Measurements from ENCODE around the gene EEA1.

EEA1 gene

DNA sequence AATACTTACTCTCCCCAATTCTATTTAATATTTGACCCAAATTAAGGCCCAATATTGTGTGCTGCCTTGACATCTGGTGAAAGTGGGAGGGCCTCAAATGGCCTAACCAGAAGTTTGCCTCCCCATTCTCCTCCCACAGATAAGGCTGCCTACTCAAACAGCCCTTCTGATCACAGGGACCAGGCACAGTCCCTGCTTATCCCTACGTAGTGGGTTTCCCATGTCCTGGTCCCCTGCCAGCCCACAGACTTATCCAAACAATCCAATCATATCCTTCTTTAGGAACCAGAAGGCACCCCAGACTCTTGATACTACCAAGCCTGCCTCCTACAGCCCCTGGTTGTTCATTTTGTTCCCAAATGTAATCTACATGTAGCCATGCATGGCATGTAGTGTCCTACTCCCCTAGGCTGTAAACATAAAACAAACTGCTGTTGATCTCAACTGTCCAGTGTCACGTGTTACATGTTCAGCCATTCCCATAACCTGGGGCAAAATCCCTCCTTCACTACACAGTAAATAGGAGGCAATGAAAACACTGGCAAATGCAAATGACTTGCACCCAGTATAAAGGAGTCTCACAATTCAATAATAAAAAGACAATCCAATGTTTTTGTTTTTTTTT lies 49.3 kb downstream of the EEA1 start:
- Histone ChIP-seq H3K4me1 (ENCODE audit: control insufficient read depth, insufficient read depth, low read length) (no peaks in the 10 kb centered on the region), H3K9me3 (ENCODE audit: control insufficient read depth, insufficient read depth, low read depth, low read length) (no peaks in the 10 kb centered on the region), H3K27ac (ENCODE audit: extremely low read depth, low read depth, low read length) (no peak overlapping the region), H3K4me3 (ENCODE audit: low read depth, low read length) (no peak overlapping the region), H3K36me3 (ENCODE audit: control insufficient read depth in 2 of 2, insufficient read depth in 1 of 2, low read length in 2 of 2) (peaks cover 0 to 5% of the 10 kb centered on the region in 2 experiments; a peak in 1 of 3 replicates)
- ChIA-PET POLR2A (no interaction called here), CTCF (interaction anchor here (0.8 kb wide), 1 partner anchor 48 kb away, joined by 3 read pairs; no protein-coding TSS in a partner anchor)
- TF ChIP-seq EGR2 (tag by site-specific recombination; IDR thresholded peaks at IDR 0.05; ENCODE audit: low read depth), result peak; percentile 87
- TF ChIP-seq ZFHX2 (tag by site-specific recombination; conservative IDR thresholded peaks at IDR 0.05), result peak; percentile 70
- TF ChIP-seq, protein P1, sequence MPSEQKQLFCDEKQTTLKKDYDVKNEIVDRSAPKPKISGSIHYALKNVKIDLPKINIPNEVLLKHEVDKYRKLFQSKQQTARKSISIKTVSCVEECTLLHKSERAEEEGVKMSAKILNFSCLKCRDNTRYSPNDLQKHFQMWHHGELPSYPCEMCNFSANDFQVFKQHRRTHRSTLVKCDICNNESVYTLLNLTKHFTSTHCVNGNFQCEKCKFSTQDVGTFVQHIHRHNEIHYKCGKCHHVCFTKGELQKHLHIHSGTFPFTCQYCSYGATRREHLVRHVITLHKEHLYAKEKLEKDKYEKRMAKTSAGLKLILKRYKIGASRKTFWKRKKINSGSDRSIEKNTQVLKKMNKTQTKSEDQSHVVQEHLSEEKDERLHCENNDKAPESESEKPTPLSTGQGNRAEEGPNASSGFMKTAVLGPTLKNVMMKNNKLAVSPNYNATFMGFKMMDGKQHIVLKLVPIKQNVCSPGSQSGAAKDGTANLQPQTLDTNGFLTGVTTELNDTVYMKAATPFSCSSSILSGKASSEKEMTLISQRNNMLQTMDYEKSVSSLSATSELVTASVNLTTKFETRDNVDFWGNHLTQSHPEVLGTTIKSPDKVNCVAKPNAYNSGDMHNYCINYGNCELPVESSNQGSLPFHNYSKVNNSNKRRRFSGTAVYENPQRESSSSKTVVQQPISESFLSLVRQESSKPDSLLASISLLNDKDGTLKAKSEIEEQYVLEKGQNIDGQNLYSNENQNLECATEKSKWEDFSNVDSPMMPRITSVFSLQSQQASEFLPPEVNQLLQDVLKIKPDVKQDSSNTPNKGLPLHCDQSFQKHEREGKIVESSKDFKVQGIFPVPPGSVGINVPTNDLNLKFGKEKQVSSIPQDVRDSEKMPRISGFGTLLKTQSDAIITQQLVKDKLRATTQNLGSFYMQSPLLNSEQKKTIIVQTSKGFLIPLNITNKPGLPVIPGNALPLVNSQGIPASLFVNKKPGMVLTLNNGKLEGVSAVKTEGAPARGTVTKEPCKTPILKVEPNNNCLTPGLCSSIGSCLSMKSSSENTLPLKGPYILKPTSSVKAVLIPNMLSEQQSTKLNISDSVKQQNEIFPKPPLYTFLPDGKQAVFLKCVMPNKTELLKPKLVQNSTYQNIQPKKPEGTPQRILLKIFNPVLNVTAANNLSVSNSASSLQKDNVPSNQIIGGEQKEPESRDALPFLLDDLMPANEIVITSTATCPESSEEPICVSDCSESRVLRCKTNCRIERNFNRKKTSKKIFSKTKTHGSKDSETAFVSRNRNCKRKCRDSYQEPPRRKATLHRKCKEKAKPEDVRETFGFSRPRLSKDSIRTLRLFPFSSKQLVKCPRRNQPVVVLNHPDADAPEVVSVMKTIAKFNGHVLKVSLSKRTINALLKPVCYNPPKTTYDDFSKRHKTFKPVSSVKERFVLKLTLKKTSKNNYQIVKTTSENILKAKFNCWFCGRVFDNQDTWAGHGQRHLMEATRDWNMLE (tag by site-specific recombination; conservative IDR thresholded peaks at IDR 0.05; ENCODE audit: low read depth), result no peak

DNA sequence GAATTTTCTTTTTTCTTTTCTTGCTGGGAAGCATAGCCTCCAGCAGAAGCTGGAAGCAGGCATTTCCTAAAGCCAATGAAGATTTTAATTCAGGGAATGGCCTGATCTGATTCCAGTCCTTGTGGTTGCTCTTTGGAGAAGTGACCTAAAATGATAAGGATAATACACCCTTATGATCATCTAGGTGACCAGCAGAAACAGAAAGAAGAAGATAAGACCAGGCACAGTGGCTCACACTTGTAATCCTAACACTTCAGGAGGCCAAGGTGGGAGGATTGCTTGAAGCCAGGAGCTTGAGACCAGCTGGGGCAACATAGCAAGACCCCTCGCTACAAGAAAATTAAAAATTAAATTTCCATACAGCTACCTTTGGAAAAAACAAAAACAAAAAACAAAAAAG lies 51.2 kb downstream of the EEA1 start:
- Histone ChIP-seq H3K27ac (ENCODE audit: extremely low read depth, low read depth, low read length) (no peak overlapping the region), H3K4me1 (ENCODE audit: control insufficient read depth, insufficient read depth, low read length) (no peaks in the 10 kb centered on the region), H3K36me3 (ENCODE audit: control insufficient read depth in 2 of 2, insufficient read depth in 1 of 2, low read length in 2 of 2) (peaks cover 0 to 5% of the 10 kb centered on the region in 2 experiments; a peak in 2 of 3 replicates), H3K9me3 (ENCODE audit: control insufficient read depth, insufficient read depth, low read depth, low read length) (no peaks in the 10 kb centered on the region), H3K4me3 (ENCODE audit: low read depth, low read length) (no peak overlapping the region)
- TF ChIP-seq ZNF423 (tag by site-specific recombination; IDR thresholded peaks at IDR 0.05) (no peak), ZNF707 (tag by site-specific recombination; IDR thresholded peaks at IDR 0.05) (no peak), ZNF155 (tag by site-specific recombination; IDR thresholded peaks at IDR 0.05) (no peak), MYNN (tag by site-specific recombination; IDR thresholded peaks at IDR 0.05; ENCODE audit: borderline replicate concordance) (no peak), ZNF202 (tag by site-specific recombination; IDR thresholded peaks at IDR 0.05; ENCODE audit: borderline replicate concordance) (no peak), OVOL3 (tag by site-specific recombination; IDR thresholded peaks at IDR 0.05) (no peak), ZSCAN16 (tag by site-specific recombination; IDR thresholded peaks at IDR 0.05) (no peak), ZNF433 (tag by site-specific recombination; IDR thresholded peaks at IDR 0.05; ENCODE audit: low read depth) (no peak), ZNF548 (tag by site-specific recombination; IDR thresholded peaks at IDR 0.05) (no peak)
- TF ChIP-seq, protein P2, sequence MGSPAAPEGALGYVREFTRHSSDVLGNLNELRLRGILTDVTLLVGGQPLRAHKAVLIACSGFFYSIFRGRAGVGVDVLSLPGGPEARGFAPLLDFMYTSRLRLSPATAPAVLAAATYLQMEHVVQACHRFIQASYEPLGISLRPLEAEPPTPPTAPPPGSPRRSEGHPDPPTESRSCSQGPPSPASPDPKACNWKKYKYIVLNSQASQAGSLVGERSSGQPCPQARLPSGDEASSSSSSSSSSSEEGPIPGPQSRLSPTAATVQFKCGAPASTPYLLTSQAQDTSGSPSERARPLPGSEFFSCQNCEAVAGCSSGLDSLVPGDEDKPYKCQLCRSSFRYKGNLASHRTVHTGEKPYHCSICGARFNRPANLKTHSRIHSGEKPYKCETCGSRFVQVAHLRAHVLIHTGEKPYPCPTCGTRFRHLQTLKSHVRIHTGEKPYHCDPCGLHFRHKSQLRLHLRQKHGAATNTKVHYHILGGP (tag by site-specific recombination; IDR thresholded peaks at IDR 0.05), result no peak
- TF ChIP-seq, protein P3, sequence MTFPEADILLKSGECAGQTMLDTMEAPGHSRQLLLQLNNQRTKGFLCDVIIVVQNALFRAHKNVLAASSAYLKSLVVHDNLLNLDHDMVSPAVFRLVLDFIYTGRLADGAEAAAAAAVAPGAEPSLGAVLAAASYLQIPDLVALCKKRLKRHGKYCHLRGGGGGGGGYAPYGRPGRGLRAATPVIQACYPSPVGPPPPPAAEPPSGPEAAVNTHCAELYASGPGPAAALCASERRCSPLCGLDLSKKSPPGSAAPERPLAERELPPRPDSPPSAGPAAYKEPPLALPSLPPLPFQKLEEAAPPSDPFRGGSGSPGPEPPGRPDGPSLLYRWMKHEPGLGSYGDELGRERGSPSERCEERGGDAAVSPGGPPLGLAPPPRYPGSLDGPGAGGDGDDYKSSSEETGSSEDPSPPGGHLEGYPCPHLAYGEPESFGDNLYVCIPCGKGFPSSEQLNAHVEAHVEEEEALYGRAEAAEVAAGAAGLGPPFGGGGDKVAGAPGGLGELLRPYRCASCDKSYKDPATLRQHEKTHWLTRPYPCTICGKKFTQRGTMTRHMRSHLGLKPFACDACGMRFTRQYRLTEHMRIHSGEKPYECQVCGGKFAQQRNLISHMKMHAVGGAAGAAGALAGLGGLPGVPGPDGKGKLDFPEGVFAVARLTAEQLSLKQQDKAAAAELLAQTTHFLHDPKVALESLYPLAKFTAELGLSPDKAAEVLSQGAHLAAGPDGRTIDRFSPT (tag by site-specific recombination; IDR thresholded peaks at IDR 0.05), result no peak
- TF ChIP-seq, protein P4, sequence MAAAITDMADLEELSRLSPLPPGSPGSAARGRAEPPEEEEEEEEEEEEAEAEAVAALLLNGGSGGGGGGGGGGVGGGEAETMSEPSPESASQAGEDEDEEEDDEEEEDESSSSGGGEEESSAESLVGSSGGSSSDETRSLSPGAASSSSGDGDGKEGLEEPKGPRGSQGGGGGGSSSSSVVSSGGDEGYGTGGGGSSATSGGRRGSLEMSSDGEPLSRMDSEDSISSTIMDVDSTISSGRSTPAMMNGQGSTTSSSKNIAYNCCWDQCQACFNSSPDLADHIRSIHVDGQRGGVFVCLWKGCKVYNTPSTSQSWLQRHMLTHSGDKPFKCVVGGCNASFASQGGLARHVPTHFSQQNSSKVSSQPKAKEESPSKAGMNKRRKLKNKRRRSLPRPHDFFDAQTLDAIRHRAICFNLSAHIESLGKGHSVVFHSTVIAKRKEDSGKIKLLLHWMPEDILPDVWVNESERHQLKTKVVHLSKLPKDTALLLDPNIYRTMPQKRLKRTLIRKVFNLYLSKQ (tag by site-specific recombination; IDR thresholded peaks at IDR 0.05; ENCODE audit: borderline replicate concordance), result no peak
- CTCF ChIA-PET, result interaction anchor here (0.7 kb wide), 1 partner anchor 18 kb away, joined by 3 read pairs; no protein-coding TSS in a partner anchor
- POLR2A ChIA-PET, result no interaction called here

Measured in HEK293 (cell line).